ENCODE data around the gene TUBB8.

The TUBB8 gene

GRCh38 chr10:86031-86430 is 36.9 kb upstream of the TUBB8 start:
- no peak for ATAC-seq
- TF ChIP-seq RARB (CRISPR knock-in tag; IDR thresholded peaks at IDR 0.05) (no peak), BACH2 (CRISPR knock-in tag; IDR thresholded peaks at IDR 0.05; ENCODE audit: borderline replicate concordance) (no peak), ZNF565 (CRISPR knock-in tag; conservative IDR thresholded peaks at IDR 0.05; ENCODE audit: low read depth) (no peak), ZFP30 (CRISPR knock-in tag; IDR thresholded peaks at IDR 0.05) (no peak), TCF4 (CRISPR knock-in tag; IDR thresholded peaks at IDR 0.05; ENCODE audit: borderline replicate concordance) (no peak), CSRNP3 (CRISPR knock-in tag; IDR thresholded peaks at IDR 0.05) (no peak), GLIS3 (CRISPR knock-in tag; IDR thresholded peaks at IDR 0.05) (no peak), CSDC2 (CRISPR knock-in tag; IDR thresholded peaks at IDR 0.05) (no peak), TOX (CRISPR knock-in tag; IDR thresholded peaks at IDR 0.05; ENCODE audit: borderline replicate concordance) (no peak), ZFP3 (CRISPR knock-in tag; IDR thresholded peaks at IDR 0.05) (no peak), ZC3H10 (CRISPR knock-in tag; IDR thresholded peaks at IDR 0.05) (no peak)

GRCh38 chr10:85044-85443 is 35.9 kb upstream of the TUBB8 start:
- TF ChIP-seq RARB (CRISPR knock-in tag; IDR thresholded peaks at IDR 0.05) (no peak), CSDC2 (CRISPR knock-in tag; IDR thresholded peaks at IDR 0.05) (no peak), CSRNP3 (CRISPR knock-in tag; IDR thresholded peaks at IDR 0.05) (no peak), CREB5 (CRISPR knock-in tag; IDR thresholded peaks at IDR 0.05; ENCODE audit: low read depth) (no peak), GLIS3 (CRISPR knock-in tag; IDR thresholded peaks at IDR 0.05) (no peak), ZFP3 (CRISPR knock-in tag; IDR thresholded peaks at IDR 0.05) (no peak), TSHZ2 (CRISPR knock-in tag; IDR thresholded peaks at IDR 0.05) (no peak), OSR1 (CRISPR knock-in tag; IDR thresholded peaks at IDR 0.05) (no peak), PPARA (CRISPR knock-in tag; IDR thresholded peaks at IDR 0.05; ENCODE audit: borderline replicate concordance) (no peak), TOX (CRISPR knock-in tag; IDR thresholded peaks at IDR 0.05; ENCODE audit: borderline replicate concordance) (no peak), ZNF8 (CRISPR knock-in tag; IDR thresholded peaks at IDR 0.05) (no peak), ZC3H10 (CRISPR knock-in tag; IDR thresholded peaks at IDR 0.05) (no peak), ARNTL (CRISPR knock-in tag; IDR thresholded peaks at IDR 0.05; ENCODE audit: borderline replicate concordance, low read depth) (no peak), POU6F1 (CRISPR knock-in tag; IDR thresholded peaks at IDR 0.05; ENCODE audit: borderline replicate concordance, low read depth) (no peak), BACH2 (CRISPR knock-in tag; IDR thresholded peaks at IDR 0.05; ENCODE audit: borderline replicate concordance) (no peak)
- ATAC-seq: no peak

- ATAC-seq: no peak
- TF ChIP-seq GLIS3 (CRISPR knock-in tag; IDR thresholded peaks at IDR 0.05) (no peak), ZC3H10 (CRISPR knock-in tag; IDR thresholded peaks at IDR 0.05) (no peak), TOX (CRISPR knock-in tag; IDR thresholded peaks at IDR 0.05; ENCODE audit: borderline replicate concordance) (no peak), ZNF8 (CRISPR knock-in tag; IDR thresholded peaks at IDR 0.05) (no peak), RARB (CRISPR knock-in tag; IDR thresholded peaks at IDR 0.05) (no peak), CREB5 (CRISPR knock-in tag; IDR thresholded peaks at IDR 0.05; ENCODE audit: low read depth) (no peak), ESRRG (CRISPR knock-in tag; IDR thresholded peaks at IDR 0.05) (no peak), TCF4 (CRISPR knock-in tag; IDR thresholded peaks at IDR 0.05; ENCODE audit: borderline replicate concordance) (no peak), ARNTL (CRISPR knock-in tag; IDR thresholded peaks at IDR 0.05; ENCODE audit: borderline replicate concordance, low read depth) (no peak), ZNF70 (CRISPR knock-in tag; IDR thresholded peaks at IDR 0.05) (no peak), PATZ1 (CRISPR knock-in tag; IDR thresholded peaks at IDR 0.05; ENCODE audit: borderline replicate concordance) (no peak), CSRNP3 (CRISPR knock-in tag; IDR thresholded peaks at IDR 0.05) (no peak), OSR1 (CRISPR knock-in tag; IDR thresholded peaks at IDR 0.05) (no peak), ISL1 (CRISPR knock-in tag; IDR thresholded peaks at IDR 0.05) (no peak)
These were observed 34.9 kb upstream of the TUBB8 start for GRCh38 chr10:83930-84530.

Measured in SK-N-SH treated with all-trans-retinoic acid at 6 μM for 48 hours (cell line).